H9 (cell line): ENCODE data around the gene KRTAP5-6. TPM values are rescaled to one million over a fixed set of nuclear protein-coding genes. Genes with fewer than 3 reads are reported as not detected.

Experiments used
- DNase-seq: peaks from one replicate; pipeline ENCODE4 v3.0.0-alpha.2; 2017
- H2AFZ ChIP-seq: one replicate; pipeline ENCODE4 v1.6.1; 2013; ENCODE audit warnings: mild to moderate bottlenecking, low read length, control low read depth, moderate library complexity
- H2AK5ac ChIP-seq: 2 replicates; pipeline ENCODE4 v1.6.1; 2013; ENCODE audit warnings: low read length, control low read depth, mixed read lengths; ENCODE audit not compliant: insufficient read length
- H2BK120ac ChIP-seq: one replicate; pipeline ENCODE4 v1.6.1; 2013; ENCODE audit warnings: low read depth, mild to moderate bottlenecking, low read length, control low read depth, inconsistent platforms; ENCODE audit not compliant: poor library complexity, severe bottlenecking
- H2BK12ac ChIP-seq: 2 replicates; pipeline ENCODE4 v1.6.1; 2013; ENCODE audit warnings: low read length, control low read depth, mixed read lengths, low read depth; ENCODE audit not compliant: insufficient read length
- H2BK15ac ChIP-seq: 2 replicates; pipeline ENCODE4 v1.6.1; 2013; ENCODE audit warnings: low read depth, low read length, control low read depth
- H2BK20ac ChIP-seq: one replicate; pipeline ENCODE4 v1.6.1; 2013; ENCODE audit warnings: low read depth, mild to moderate bottlenecking, low read length, control low read depth, inconsistent platforms; ENCODE audit not compliant: poor library complexity, severe bottlenecking
- H2BK5ac ChIP-seq: 2 replicates; pipeline ENCODE4 v1.6.1; 2013; ENCODE audit warnings: low read length, control low read depth, mixed read lengths; ENCODE audit not compliant: insufficient read length
- H3K14ac ChIP-seq: 2 replicates; pipeline ENCODE4 v1.6.1; 2013; ENCODE audit warnings: low read length, control low read depth; ENCODE audit not compliant: insufficient read depth
- H3K18ac ChIP-seq: 2 replicates; pipeline ENCODE4 v1.6.1; 2013; ENCODE audit warnings: low read depth, mild to moderate bottlenecking, mixed read lengths, low read length, control low read depth; ENCODE audit not compliant: insufficient read length
- H3K23ac ChIP-seq: 2 replicates; pipeline ENCODE4 v1.6.1; 2013; ENCODE audit warnings: low read length, control low read depth, mixed read lengths, low read depth; ENCODE audit not compliant: insufficient read length
- H3K23me2 ChIP-seq: 2 replicates; pipeline ENCODE4 v1.6.1; 2013; ENCODE audit warnings: low read depth, mild to moderate bottlenecking, mixed read lengths, low read length, control low read depth; ENCODE audit not compliant: insufficient read length, poor library complexity, severe bottlenecking
- H3K27ac ChIP-seq: 2 replicates; pipeline ENCODE4 v1.5.1; 2013; ENCODE audit warnings: low read length, control low read depth, mixed read lengths, low read depth; ENCODE audit not compliant: insufficient read length
- H3K27me3 ChIP-seq: 2 replicates; pipeline ENCODE4 v1.6.1; 2013; ENCODE audit warnings: low read length, control low read depth, inconsistent platforms; ENCODE audit not compliant: insufficient read depth
- H3K4ac ChIP-seq: 2 replicates; pipeline ENCODE4 v1.6.1; 2013; ENCODE audit warnings: low read depth, mild to moderate bottlenecking, control low read depth, inconsistent platforms, low read length, moderate library complexity
- H3K4me1 ChIP-seq: 2 replicates; pipeline ENCODE4 v1.6.1; 2013; ENCODE audit warnings: low read length, control low read depth, inconsistent platforms; ENCODE audit not compliant: insufficient read depth
- H3K4me2 ChIP-seq: 2 replicates; pipeline ENCODE4 v1.6.1; 2013; ENCODE audit warnings: low read length, control low read depth, mixed read lengths; ENCODE audit not compliant: insufficient read length, insufficient read depth
- H3K56ac ChIP-seq: 2 replicates; pipeline ENCODE4 v1.6.1; 2013; ENCODE audit warnings: low read depth, mild to moderate bottlenecking, mixed read lengths, low read length, control low read depth; ENCODE audit not compliant: insufficient read length
- H3K79me1 ChIP-seq: 2 replicates; pipeline ENCODE4 v1.6.1; 2013; ENCODE audit warnings: low read depth, mild to moderate bottlenecking, moderate library complexity, low read length, control low read depth, inconsistent platforms; ENCODE audit not compliant: insufficient read depth, poor library complexity, severe bottlenecking
- H3K79me2 ChIP-seq: 2 replicates; pipeline ENCODE4 v1.6.1; 2013; ENCODE audit warnings: low read length, control low read depth, inconsistent platforms; ENCODE audit not compliant: insufficient read depth
- H3K9ac ChIP-seq: 2 replicates; pipeline ENCODE4 v1.6.1; 2013; ENCODE audit warnings: low read length, control low read depth, mixed read lengths; ENCODE audit not compliant: insufficient read length; ENCODE audit errors: extremely low read depth
- H3K9me3 ChIP-seq: one replicate; pipeline ENCODE4 v1.6.1; 2013; ENCODE audit warnings: low read depth, low read length, inconsistent platforms; ENCODE audit not compliant: control insufficient read depth
- H3T11ph ChIP-seq: one replicate; pipeline ENCODE4 v1.6.1; 2013; ENCODE audit warnings: mild to moderate bottlenecking, low read length, control low read depth, inconsistent platforms
- H4K20me1 ChIP-seq: one replicate; pipeline ENCODE4 v1.6.1; 2013; ENCODE audit not compliant: control insufficient read depth, insufficient read length, insufficient read depth
- H4K5ac ChIP-seq: 2 replicates; pipeline ENCODE4 v1.6.1; 2013; ENCODE audit warnings: low read depth, mild to moderate bottlenecking, mixed read lengths, low read length, control low read depth; ENCODE audit not compliant: insufficient read length
- H4K8ac ChIP-seq: replicated peaks from 2 replicates; pipeline ENCODE4 v1.6.1; 2013; ENCODE audit warnings: low read length, control low read depth, mixed read lengths, low read depth; ENCODE audit not compliant: insufficient read length
- H4K91ac ChIP-seq: 2 replicates; pipeline ENCODE4 v1.6.1; 2013; ENCODE audit warnings: low read depth, mild to moderate bottlenecking, moderate library complexity, mixed read lengths, low read length, control low read depth; ENCODE audit not compliant: insufficient read length
- H3K27ac Mint-ChIP-seq, 3 experiments: 2 replicates in 2 of 3; 3 replicates in 1 of 3; pipeline ENCODE4 v1.8.0; 2020 to 2021; ENCODE audit warnings: mixed read lengths in 3 of 3, mild to moderate bottlenecking in 1 of 3, moderate library complexity in 1 of 3
- H3K27me3 Mint-ChIP-seq: 2 replicates; pipeline ENCODE4 v1.8.0; 2021; ENCODE audit warnings: low read depth, mild to moderate bottlenecking, moderate library complexity, mixed read lengths
- H3K36me3 Mint-ChIP-seq, 3 experiments: 2 replicates in 2 of 3; 3 replicates in 1 of 3; pipeline ENCODE4 v1.8.0; 2020 to 2021; ENCODE audit warnings: low read depth in 3 of 3, mixed read lengths in 3 of 3; ENCODE audit not compliant: insufficient read depth in 1 of 3
- H3K4me1 Mint-ChIP-seq, 2 experiments: 2 replicates each; pipeline ENCODE4 v1.8.0; 2020; ENCODE audit warnings: mixed read lengths in 2 of 2
- H3K4me3 Mint-ChIP-seq, 2 experiments: 2 replicates in 1 of 2; 3 replicates in 1 of 2; pipeline ENCODE4 v1.8.0; 2020 to 2021; ENCODE audit warnings: mild to moderate bottlenecking in 2 of 2, mixed read lengths in 2 of 2, moderate library complexity in 1 of 2
- H3K9me3 Mint-ChIP-seq, 2 experiments: 2 replicates in 1 of 2; 3 replicates in 1 of 2; pipeline ENCODE4 v1.8.0; 2020; ENCODE audit warnings: mild to moderate bottlenecking in 2 of 2, mixed read lengths in 2 of 2, moderate library complexity in 1 of 2
- CTCF ChIP-seq: fragments of 200-600 bp; sonication (generic); conservative IDR thresholded peaks from 3 replicates; pipeline ENCODE4 v1.8.0; 2021; ENCODE audit warnings: antibody characterized with exemption, mild to moderate bottlenecking
- WGBS: extraction: QIAGEN DNeasy Blood & Tissue Kit; methylation state at CpG from one replicate; pipeline ENCODE4 v1.1.7; 2013; ENCODE audit warnings: missing lambda C conversion rate, low lambda C conversion rate, mixed read lengths; ENCODE audit not compliant: insufficient read length; ENCODE audit errors: extremely low coverage; 5-methylcytosine and 5-hydroxymethylcytosine counted together
- total RNA-seq: library from RNA; stranded (reverse); gene quantifications from 2 replicates; pipeline ENCODE4 v1.2.1, GENCODE V29; 2021

The KRTAP5-6 gene
- total RNA-seq, 1 experiment from 2014 or later = not detected

- H2BK20ac ChIP-seq = no peak overlapping the region
- H4K91ac ChIP-seq = no peak overlapping the region
- H2AK5ac ChIP-seq = no peak overlapping the region
- 0 out of 7 replicates have a peak overlapping the region, but pooled peaks of 1 of the 3 experiments have one; percentile 44 for H3K27ac Mint-ChIP-seq
- H3T11ph ChIP-seq = no peak overlapping the region
- no peak overlapping the region for H3K27ac ChIP-seq
- H3K9me3 Mint-ChIP-seq = peaks cover 0 to 9% of the 10 kb centered on the region in 2 experiments; a peak in 3 of 5 replicates
- H3K27me3 Mint-ChIP-seq = peaks cover 60% of the 10 kb centered on the region
- no peaks in the 10 kb centered on the region for H3K23me2 ChIP-seq
- H3K56ac ChIP-seq = no peak overlapping the region
- H3K4ac ChIP-seq = no peak overlapping the region
- no peak for TF ChIP-seq CTCF
- no peak overlapping the region for H3K14ac ChIP-seq
- no peaks in the 10 kb centered on the region for H3K4me1 ChIP-seq
- no peak overlapping the region for H2BK5ac ChIP-seq
- no peak overlapping the region for H2BK120ac ChIP-seq
- H3K36me3 Mint-ChIP-seq = no peaks in the 10 kb centered on the region
- H3K18ac ChIP-seq = no peak overlapping the region
- H3K4me3 Mint-ChIP-seq = peak overlapping the region in 1 of 2 experiments; percentile 31; a peak in 1 of 5 replicates
- no peaks in the 10 kb centered on the region for H3K9me3 ChIP-seq
- no CpG with 5 or more reads among the region's 16 CpGs for WGBS
- H3K23ac ChIP-seq = no peak overlapping the region
- DNase-seq = no peak
- no peak overlapping the region for H3K9ac ChIP-seq
- H3K4me2 ChIP-seq = no peak overlapping the region
- H2BK12ac ChIP-seq = no peak overlapping the region
- H3K27me3 ChIP-seq = no peaks in the 10 kb centered on the region; the same call in 1 of the 2 replicates
- H2AFZ ChIP-seq = no peak overlapping the region
- H3K4me1 Mint-ChIP-seq = peaks cover 10 to 16% of the 10 kb centered on the region in 2 experiments
- no peak overlapping the region for H4K8ac ChIP-seq
- no peak overlapping the region for H2BK15ac ChIP-seq
- no peaks in the 10 kb centered on the region for H4K20me1 ChIP-seq
- H3K79me2 ChIP-seq = no peaks in the 10 kb centered on the region
- no peaks in the 10 kb centered on the region for H3K79me1 ChIP-seq
- no peak overlapping the region for H4K5ac ChIP-seq
Observed at GRCh38 chr11:1691878-1692707, 4.9 kb upstream of the KRTAP5-6 start.
